ENCODE results near the gene MAN1A1.
"Not testable (repeated sequence)": the region's sequence is repeated elsewhere in the genome, so short reads cannot be mapped to it uniquely, and the experiment has no call there.

Gene MAN1A1

GRCh38 chr6:119171088-119171841 lies 178.3 kb downstream of the MAN1A1 start:
- no peak overlapping the region for H3K27ac ChIP-seq (replicated peaks)
- TF ChIP-seq SPI1 (IDR thresholded peaks at IDR 0.05; ENCODE audit: borderline replicate concordance, low read depth) (no peak), POLR2AphosphoS5 (IDR thresholded peaks at IDR 0.05; ENCODE audit: low read depth) (no peak), GABPA (IDR thresholded peaks at IDR 0.05; ENCODE audit: low read depth) (no peak), CTCF (IDR thresholded peaks at IDR 0.05; ENCODE audit: insufficient read depth, low read length) (no peak), REST (IDR thresholded peaks at IDR 0.05; ENCODE audit: insufficient replicate concordance, low read depth) (no peak)
- no peaks in the 10 kb centered on the region for H3K27me3 ChIP-seq (ENCODE audit: insufficient read depth, poor library complexity, severe bottlenecking)
- DNase-seq (ENCODE audit: low read depth in 1 of 2, low spot score in 1 of 2) = no peak
- no peak overlapping the region for H3K4me3 ChIP-seq (replicated peaks; ENCODE audit: insufficient read depth, low read length)

GRCh38 chr6:119170447-119171087 lies 179.0 kb downstream of the MAN1A1 start:
- DNase-seq (ENCODE audit: low read depth in 1 of 2, low spot score in 1 of 2) = no peak
- no peak for TF ChIP-seq REST (IDR thresholded peaks at IDR 0.05; ENCODE audit: insufficient replicate concordance, low read depth)
- TF ChIP-seq CTCF (IDR thresholded peaks at IDR 0.05; ENCODE audit: insufficient read depth, low read length) = no peak
- no peak for TF ChIP-seq GABPA (IDR thresholded peaks at IDR 0.05; ENCODE audit: low read depth)
- TF ChIP-seq POLR2AphosphoS5 (IDR thresholded peaks at IDR 0.05; ENCODE audit: low read depth) = no peak
- no peak for TF ChIP-seq SPI1 (IDR thresholded peaks at IDR 0.05; ENCODE audit: borderline replicate concordance, low read depth)
- Histone ChIP-seq H3K27ac (replicated peaks) (no peak overlapping the region), H3K4me3 (replicated peaks; ENCODE audit: insufficient read depth, low read length) (no peak overlapping the region), H3K27me3 (ENCODE audit: insufficient read depth, poor library complexity, severe bottlenecking) (peaks cover 1% of the 10 kb centered on the region)

- no peak overlapping the region for H3K27ac ChIP-seq (replicated peaks)
- DNase-seq (ENCODE audit: low read depth in 1 of 2, low spot score in 1 of 2) = no peak
- TF ChIP-seq POLR2AphosphoS5 (IDR thresholded peaks at IDR 0.05; ENCODE audit: low read depth) (no peak), SPI1 (IDR thresholded peaks at IDR 0.05; ENCODE audit: borderline replicate concordance, low read depth) (no peak), REST (IDR thresholded peaks at IDR 0.05; ENCODE audit: insufficient replicate concordance, low read depth) (no peak), GABPA (IDR thresholded peaks at IDR 0.05; ENCODE audit: low read depth) (no peak), CTCF (IDR thresholded peaks at IDR 0.05; ENCODE audit: insufficient read depth, low read length) (no peak)
- peaks cover 2% of the 10 kb centered on the region for H3K27me3 ChIP-seq (ENCODE audit: insufficient read depth, poor library complexity, severe bottlenecking)
- H3K4me3 ChIP-seq (replicated peaks; ENCODE audit: insufficient read depth, low read length) = no peak overlapping the region
These were observed 179.5 kb downstream of the MAN1A1 start for GRCh38 chr6:119170103-119170446.

- not testable (repeated sequence) for H3K27me3 ChIP-seq (ENCODE audit: insufficient read depth, poor library complexity, severe bottlenecking); H3K27ac ChIP-seq (replicated peaks); DNase-seq (ENCODE audit: low read depth in 1 of 2, low spot score in 1 of 2); H3K4me3 ChIP-seq (replicated peaks; ENCODE audit: insufficient read depth, low read length)
These were observed 180.2 kb downstream of the MAN1A1 start for GRCh38 chr6:119169355-119169754.

Data from HL-60 (cell line).